GM23248 (cell line): ENCODE data around the gene ROPN1L.

Experiments
- EZH2 ChIP-seq: fragments of 200-600 bp; sonication (generic); IDR thresholded peaks from 2 replicates; pipeline ENCODE4 v1.6.1; 2018; ENCODE audit warnings: antibody characterized with exemption, mild to moderate bottlenecking; ENCODE audit not compliant: insufficient read depth, poor library complexity, severe bottlenecking
- EZH2phosphoT487 ChIP-seq: fragments of 200-600 bp; sonication (generic); IDR thresholded peaks from 2 replicates; pipeline ENCODE4 v1.6.1; 2018; ENCODE audit warnings: antibody characterized with exemption, moderate library complexity, mild to moderate bottlenecking, low read depth; ENCODE audit not compliant: insufficient read depth

- TF ChIP-seq EZH2 = no peak
- no peak for TF ChIP-seq EZH2phosphoT487
These were observed 60.5 kb downstream of the ROPN1L start for GRCh38 chr5:10502130-10502529.
